HCT116 (cell line): ENCODE measurements around the gene CYP4A11. TPM values are rescaled to one million over a fixed set of nuclear protein-coding genes. Genes with fewer than 3 reads are reported as not detected.
"Not testable (repeated sequence)": the region's sequence is repeated elsewhere in the genome, so short reads cannot be mapped to it uniquely, and the experiment has no call there.

Source experiments
- ATAC-seq: fragments of 200-7000 bp; cut with Tn5 transposase; 2 replicates; pipeline ENCODE4 v1.9.1; 2020; ENCODE audit warnings: mild to moderate bottlenecking, moderate library complexity
- BruUV-seq: library from RNA; stranded (reverse); fragments of 400-500 nt; replicated peaks from 2 replicates; lab custom pipeline; 2021; lab: Mats Ljungman, UMichigan
- CTCF ChIA-PET: fragments of 300-600 bp; sonication (Branson Sonifier 250); formaldehyde crosslinking; loops from one replicate; lab custom pipeline; 2021; ENCODE audit warnings: antibody characterized with exemption; lab: Charles Lee
- POLR2A ChIA-PET: fragments of 300-600, 350-600 bp; sonication (Branson Sonifier 250); formaldehyde crosslinking; loops from one replicate; lab custom pipeline; 2021; ENCODE audit warnings: antibody characterized with exemption; lab: Charles Lee
- RAD21 ChIA-PET, 2 experiments: fragments of 300-600 bp; sonication (Branson Sonifier 250); formaldehyde crosslinking; loops; one replicate each; lab custom pipeline; 2023; ENCODE audit warnings: low total read pairs in 2 of 2; ENCODE audit not compliant: uncharacterized antibody in 2 of 2, unreplicated experiment in 2 of 2, low non-redundant PET in 1 of 2; lab: Charles Lee
- DNase-seq: peaks from one replicate; pipeline ENCODE4 v3.0.0-alpha.2; 2010; ENCODE audit warnings: low read depth, low spot score
- H2AFZ ChIP-seq: fragments of 200-600 bp; shearing (Covaris generic), sonication (generic); 2 replicates; pipeline ENCODE4 v1.6.1; 2017; ENCODE audit warnings: low read depth, mixed run types, mixed read lengths, antibody characterized with exemption, low read length; ENCODE audit not compliant: poor library complexity, severe bottlenecking
- H3K27ac ChIP-seq: 2 replicates; pipeline ENCODE4 v1.5.1; 2012; ENCODE audit warnings: low read depth, low read length
- H3K27me3 ChIP-seq: fragments of 200-600 bp; sonication (generic); 2 replicates; pipeline ENCODE4 v1.6.1; 2016; ENCODE audit warnings: mixed run types, low read length, mixed read lengths; ENCODE audit not compliant: insufficient read depth
- H3K36me3 ChIP-seq, 2 experiments: fragments of 200-500 bp in 1 of 2; fragments of 200-600 bp in 1 of 2; sonication (Bioruptor generic) in 1 of 2; sonication (generic) in 1 of 2; 2 replicates each; pipeline versions ENCODE4 v1.5.1 to v1.6.1; 2014 to 2016; ENCODE audit warnings: low read length in 2 of 2, inconsistent platforms in 1 of 2, mixed read lengths in 1 of 2, mixed run types in 1 of 2; ENCODE audit not compliant: insufficient read depth in 2 of 2, control insufficient read depth in 1 of 2
- H3K4me1 ChIP-seq, 2 experiments: fragments of 200-600 bp in 1 of 2; sonication (generic) in 1 of 2; 2 replicates each; pipeline versions ENCODE4 v1.5.1 to v1.6.1; 2012 to 2017; ENCODE audit warnings: low read length in 2 of 2, inconsistent platforms in 1 of 2, mild to moderate bottlenecking in 1 of 2, mixed read lengths in 1 of 2, mixed run types in 1 of 2, moderate library complexity in 1 of 2; ENCODE audit not compliant: insufficient read depth in 2 of 2, control insufficient read depth in 1 of 2
- H3K4me2 ChIP-seq: fragments of 200-600 bp; sonication (generic); 2 replicates; pipeline ENCODE4 v1.6.1; 2017; ENCODE audit warnings: mixed run types, low read length, mixed read lengths
- H3K4me3 ChIP-seq, 2 experiments: fragments of 200-600 bp in 1 of 2; sonication (generic) in 1 of 2; replicated peaks in 1 of 2; 2 replicates each; pipeline ENCODE4 v1.5.1; 2011 to 2016; ENCODE audit warnings: low read length in 2 of 2, control low read depth in 1 of 2, low read depth in 1 of 2, mild to moderate bottlenecking in 1 of 2, mixed read lengths in 1 of 2, mixed run types in 1 of 2
- H3K79me2 ChIP-seq: fragments of 200-600 bp; sonication (generic); 2 replicates; pipeline ENCODE4 v1.6.1; 2017; ENCODE audit warnings: mild to moderate bottlenecking, mixed run types, low read length, moderate library complexity, mixed read lengths; ENCODE audit not compliant: insufficient read depth
- H3K9ac ChIP-seq: fragments of 200-600 bp; sonication (generic); 2 replicates; pipeline ENCODE4 v1.6.1; 2016; ENCODE audit warnings: low read length, mixed read lengths
- H3K9me2 ChIP-seq: fragments of 200-600 bp; sonication (generic), shearing (Covaris generic); 2 replicates; pipeline ENCODE4 v1.6.1; 2017; ENCODE audit warnings: mixed run types, mild to moderate bottlenecking, moderate library complexity; ENCODE audit not compliant: insufficient read depth
- H3K9me3 ChIP-seq, 2 experiments: fragments of 200-500 bp in 1 of 2; fragments of 200-600 bp in 1 of 2; sonication (Bioruptor generic) in 1 of 2; sonication (generic) in 1 of 2; 2 replicates each; pipeline ENCODE4 v1.6.1; 2014 to 2017; ENCODE audit warnings: low read length in 2 of 2, mixed read lengths in 2 of 2, inconsistent platforms in 1 of 2, low read depth in 1 of 2, mild to moderate bottlenecking in 1 of 2, mixed run types in 1 of 2, moderate library complexity in 1 of 2; ENCODE audit not compliant: control insufficient read depth in 1 of 2, insufficient read depth in 1 of 2
- H4K20me1 ChIP-seq: fragments of 200-600 bp; sonication (generic), shearing (Covaris generic); 2 replicates; pipeline ENCODE4 v1.6.1; 2017; ENCODE audit warnings: mixed run types, mild to moderate bottlenecking, moderate library complexity; ENCODE audit not compliant: insufficient read depth
- ATF3 ChIP-seq: IDR thresholded peaks from 2 replicates; pipeline ENCODE4 v1.6.1; 2012
- CBX3 ChIP-seq: IDR thresholded peaks from 2 replicates; pipeline ENCODE4 v1.6.1; 2012; ENCODE audit warnings: low read depth
- CEBPB ChIP-seq: IDR thresholded peaks from 2 replicates; pipeline ENCODE4 v1.6.1; 2012; ENCODE audit warnings: low read depth
- EGR1 ChIP-seq: IDR thresholded peaks from 2 replicates; pipeline ENCODE4 v1.6.1; 2012; ENCODE audit warnings: low read depth
- ELF1 ChIP-seq: IDR thresholded peaks from 2 replicates; pipeline ENCODE4 v1.6.1; 2012; ENCODE audit warnings: low read depth, borderline replicate concordance
- EZH2 ChIP-seq: fragments of 200-600 bp; sonication (generic); IDR thresholded peaks from 2 replicates; pipeline ENCODE4 v1.6.1; 2017; ENCODE audit warnings: antibody characterized with exemption, mixed run types
- EZH2phosphoT487 ChIP-seq: fragments of 200-600 bp; IDR thresholded peaks from 2 replicates; pipeline ENCODE4 v1.6.1; 2018; ENCODE audit warnings: antibody characterized with exemption, borderline replicate concordance
- FOSL1 ChIP-seq: IDR thresholded peaks from 2 replicates; pipeline ENCODE4 v1.6.1; 2012; ENCODE audit warnings: low read depth
- JUND ChIP-seq: IDR thresholded peaks from 2 replicates; pipeline ENCODE4 v1.6.1; 2012
- MAX ChIP-seq: IDR thresholded peaks from 2 replicates; pipeline ENCODE4 v1.6.1; 2012
- POLR2A ChIP-seq: IDR thresholded peaks from 2 replicates; pipeline ENCODE4 v1.7.0; 2011; ENCODE audit warnings: borderline replicate concordance; ENCODE audit not compliant: insufficient read depth, insufficient read length; ENCODE audit errors: extremely low read depth
- POLR2AphosphoS5 ChIP-seq: IDR thresholded peaks from 2 replicates; pipeline ENCODE4 v1.6.1; 2011; ENCODE audit warnings: mild to moderate bottlenecking, low read depth, low read length, moderate library complexity
- RAD21 ChIP-seq: IDR thresholded peaks from 2 replicates; pipeline ENCODE4 v1.6.1; 2012; ENCODE audit warnings: low read depth, mild to moderate bottlenecking
- REST ChIP-seq: IDR thresholded peaks from 2 replicates; pipeline ENCODE4 v1.6.1; 2012; ENCODE audit warnings: low read depth
- SIN3A ChIP-seq: IDR thresholded peaks from 2 replicates; pipeline ENCODE4 v1.6.1; 2012; ENCODE audit warnings: low read depth
- TCF7L2 ChIP-seq: IDR thresholded peaks from 2 replicates; pipeline ENCODE4 v1.7.0; 2011; ENCODE audit warnings: borderline replicate concordance, inconsistent platforms; ENCODE audit not compliant: insufficient read depth, insufficient read length; ENCODE audit errors: extremely low read depth
- YY1 ChIP-seq: IDR thresholded peaks from 2 replicates; pipeline ENCODE4 v1.6.1; 2011; ENCODE audit warnings: low read length, low read depth, moderate library complexity, mild to moderate bottlenecking; ENCODE audit not compliant: insufficient replicate concordance; ENCODE audit errors: extremely low read depth
- ZFX ChIP-seq: fragments of 450-650 bp; IDR thresholded peaks from 2 replicates; pipeline ENCODE4 v1.6.1; 2017
- ZNF274 ChIP-seq: fragments of 200-500 bp; sonication (Bioruptor generic); IDR thresholded peaks from 2 replicates; pipeline ENCODE4 v1.6.1; 2014; ENCODE audit warnings: mild to moderate bottlenecking, low read depth, low read length, inconsistent platforms
- intact Hi-C: fragments of 100-400 bp; cut with micrococcal nuclease; formaldehyde crosslinking; loops from 2 replicates; pipeline ENCODE4 v1.10.0; 2022
- total RNA-seq: library from RNA; stranded (reverse); gene quantifications from one replicate; pipeline ENCODE4 v1.2.1, GENCODE V29; 2021; ENCODE audit not compliant: unreplicated experiment

Gene CYP4A11
- total RNA-seq, 1 experiment from 2014 or later, result not detected

- RAD21 ChIA-PET, result no interaction called here
- H3K9me3 ChIP-seq, result no peaks in the 10 kb centered on the region
- H4K20me1 ChIP-seq, result no peaks in the 10 kb centered on the region
- POLR2A ChIA-PET, result no interaction called here
- H3K36me3 ChIP-seq, result no peaks in the 10 kb centered on the region
- TF ChIP-seq REST (no peak), ZFX (no peak), ZNF274 (no peak), EZH2phosphoT487 (no peak), EGR1 (no peak), POLR2AphosphoS5 (no peak), YY1 (no peak), POLR2A (no peak), MAX (no peak), CBX3 (no peak), RAD21 (no peak), SIN3A (no peak), ELF1 (no peak), FOSL1 (no peak), CEBPB (no peak), TCF7L2 (no peak), EZH2 (no peak), JUND (no peak), ATF3 (no peak)
- H3K9ac ChIP-seq, result no peak overlapping the region
- CTCF ChIA-PET, result no interaction called here
- H3K9me2 ChIP-seq, result no peaks in the 10 kb centered on the region
- DNase-seq, result no peak
- H3K27me3 ChIP-seq, result no peaks in the 10 kb centered on the region; the same call in 1 of the 2 replicates
- H3K4me1 ChIP-seq, result no peaks in the 10 kb centered on the region
- H3K79me2 ChIP-seq, result no peaks in the 10 kb centered on the region
- no peak overlapping the region for H3K4me3 ChIP-seq
- intact Hi-C loops, result no loop called here
- no peak for ATAC-seq
- H2AFZ ChIP-seq, result no peak overlapping the region
- no TSS peak for BruUV-seq
- no peak overlapping the region for H3K4me2 ChIP-seq
- H3K27ac ChIP-seq, result no peak overlapping the region
Observed at GRCh38 chr1:46960250-46960649, 19.0 kb upstream of the CYP4A11 start.

- H3K36me3 ChIP-seq, intact Hi-C loops, H4K20me1 ChIP-seq, H3K9me3 ChIP-seq, H3K4me2 ChIP-seq, H2AFZ ChIP-seq, BruUV-seq, H3K27me3 ChIP-seq, H3K9ac ChIP-seq, RAD21 ChIA-PET, H3K4me1 ChIP-seq, ATAC-seq, CTCF ChIA-PET, H3K9me2 ChIP-seq, DNase-seq, POLR2A ChIA-PET, H3K79me2 ChIP-seq, H3K27ac ChIP-seq, H3K4me3 ChIP-seq: not testable (repeated sequence)
Observed at GRCh38 chr1:46955116-46955515, 13.8 kb upstream of the CYP4A11 start.
